GM12878 (cell line): ENCODE data around the gene GPSM3. TPM values are rescaled to one million over a fixed set of nuclear protein-coding genes. Genes with fewer than 3 reads are reported as not detected.

Source experiments
- ATAC-seq: fragments of 200-7000 bp; cut with Tn5 transposase; 3 replicates; pipeline ENCODE4 v1.9.1; 2020; ENCODE audit warnings: mild to moderate bottlenecking, moderate library complexity
- BruUV-seq: library from RNA; stranded (reverse); fragments of 400-500 nt; replicated peaks from 2 replicates; lab custom pipeline; 2021; lab: Mats Ljungman, UMichigan
- CTCF ChIA-PET: fragments of 300-600 bp; sonication (Branson Sonifier 250); formaldehyde crosslinking; extraction: SDS; loops from one replicate; lab custom pipeline; 2021; ENCODE audit warnings: inconsistent platforms; lab: Yijun Ruan, JAX
- POLR2A ChIA-PET: fragments of 350-600 bp; formaldehyde crosslinking; extraction: SDS; loops from one replicate; lab custom pipeline; 2021; ENCODE audit warnings: inconsistent platforms; lab: Charles Lee
- RAD21 ChIA-PET: fragments of 300-600 bp; sonication (Branson Sonifier 250); formaldehyde crosslinking; loops from one replicate; lab custom pipeline; 2023; ENCODE audit warnings: antibody characterized with exemption; ENCODE audit not compliant: unreplicated experiment; lab: Charles Lee
- SMC1A ChIA-PET: fragments of 300-600 bp; sonication (Branson Sonifier 250); formaldehyde crosslinking; loops from one replicate; lab custom pipeline; 2023; ENCODE audit not compliant: unreplicated experiment, uncharacterized antibody; lab: Charles Lee
- DNase-seq: peaks from one replicate; pipeline ENCODE4 v3.0.0-alpha.2; 2011; ENCODE audit warnings: low read depth, low spot score
- FAIRE-seq: peaks from 3 replicates; lab custom pipeline; 2011; peaks lifted over from hg19 to GRCh38; lab: Jason Lieb, UNC
- H2AFZ ChIP-seq: 2 replicates; pipeline ENCODE4 v1.6.0; 2011; ENCODE audit warnings: low read depth, low read length, control low read depth; ENCODE audit not compliant: control insufficient read depth
- H3K27ac ChIP-seq: 2 replicates; pipeline ENCODE4 v1.5.1; 2011; ENCODE audit warnings: control low read depth; ENCODE audit not compliant: control insufficient read depth, insufficient read depth
- H3K27me3 ChIP-seq, 2 experiments: replicated peaks in 1 of 2; 2 replicates each; pipeline versions ENCODE4 v1.6.0 to v1.6.1; 2011; ENCODE audit warnings: low read length in 1 of 2; ENCODE audit not compliant: control insufficient read depth in 2 of 2, insufficient read depth in 2 of 2
- H3K36me3 ChIP-seq, 2 experiments: 2 replicates each; pipeline ENCODE4 v1.5.1; 2011; ENCODE audit warnings: low read length in 1 of 2; ENCODE audit not compliant: control insufficient read depth in 2 of 2, insufficient read depth in 2 of 2
- H3K4me1 ChIP-seq: 2 replicates; pipeline ENCODE4 v1.6.1; 2011; ENCODE audit warnings: mild to moderate bottlenecking, low read length, moderate library complexity, mixed read lengths; ENCODE audit not compliant: control insufficient read depth, insufficient read depth
- H3K4me2 ChIP-seq: 2 replicates; pipeline ENCODE4 v1.6.0; 2011; ENCODE audit warnings: control low read depth; ENCODE audit not compliant: control insufficient read depth, insufficient read depth
- H3K4me3 ChIP-seq: fragments of 200-600 bp; sonication (generic); 2 replicates; pipeline ENCODE4 v1.5.1; 2016
- H3K79me2 ChIP-seq: 2 replicates; pipeline ENCODE4 v1.6.0; 2011; ENCODE audit warnings: low read length; ENCODE audit not compliant: control insufficient read depth, insufficient read depth
- H3K9ac ChIP-seq: 2 replicates; pipeline ENCODE4 v1.8.0; 2011; ENCODE audit warnings: low read length, control low read depth, mixed read lengths; ENCODE audit not compliant: control insufficient read depth, insufficient read depth
- H3K9me3 ChIP-seq: replicated peaks from 3 replicates; pipeline ENCODE4 v1.5.1; 2011; ENCODE audit warnings: mild to moderate bottlenecking, low read length; ENCODE audit not compliant: control insufficient read depth, insufficient read depth
- H4K20me1 ChIP-seq: 2 replicates; pipeline ENCODE4 v1.6.0; 2011; ENCODE audit not compliant: control insufficient read depth, insufficient read depth
- BCLAF1 ChIP-seq: fragments of 450-650 bp; IDR thresholded peaks from 2 replicates; pipeline ENCODE4 v1.6.1; 2017; ENCODE audit warnings: antibody characterized with exemption, mild to moderate bottlenecking, moderate library complexity
- IKZF1 ChIP-seq: fragments of 450-650 bp; conservative IDR thresholded peaks from 2 replicates; pipeline ENCODE4 v1.6.1; 2017; ENCODE audit warnings: antibody characterized with exemption, mild to moderate bottlenecking
- RELA ChIP-seq: fragments of 450-650 bp; IDR thresholded peaks from 2 replicates; pipeline ENCODE4 v1.8.0; 2014; ENCODE audit warnings: borderline replicate concordance; ENCODE audit not compliant: partially characterized antibody
- SPI1 ChIP-seq: IDR thresholded peaks from 2 replicates; pipeline ENCODE4 v1.6.1; 2011; ENCODE audit warnings: low read depth, mild to moderate bottlenecking, low read length, moderate library complexity, borderline replicate concordance; ENCODE audit not compliant: insufficient read depth
- ZBTB11 ChIP-seq: fragments of 450-650 bp; formaldehyde crosslinking; IDR thresholded peaks from 2 replicates; pipeline ENCODE4 v1.5.0; 2022; ENCODE audit warnings: mild to moderate bottlenecking, missing genetic modification characterization
- WGBS: methylation state at CpG from one replicate; pipeline ENCODE4 v1.1.6; 2016; ENCODE audit warnings: low lambda C conversion rate; ENCODE audit not compliant: insufficient replicate concordance, insufficient coverage; ENCODE audit errors: missing lambda C conversion rate; 5-methylcytosine and 5-hydroxymethylcytosine counted together
- in situ Hi-C: fragments of 300-500 bp; cut with MboI; formaldehyde crosslinking; loops from 9 replicates; pipeline ENCODE4 v1.14.3; 2018; ENCODE audit warnings: mixed read lengths
- intact Hi-C: fragments of 100-400 bp; cut with micrococcal nuclease; formaldehyde crosslinking; loops from one replicate; pipeline ENCODE4 v1.14.2; 2022; ENCODE audit not compliant: unreplicated experiment
- polyA plus RNA-seq, 11 experiments: library from polyadenylated mRNA; depleted of rRNA in 4 of 11; unstranded in 6 of 11; stranded (reverse) in 5 of 11; fragments of >200 nt; fragmentation: Nextera tagmentation in 4 of 11; fragmentation: Illumina TruSeq in 1 of 11; extraction: Ambion mirVana in 4 of 11; extraction: Trizol in 1 of 11; gene quantifications; 1 replicate in 1 of 11; 2 replicates in 10 of 11; pipeline versions ENCODE4 v1.2.1 to v1.2.3, GENCODE V29; 2011 to 2016; ENCODE audit warnings: inconsistent platforms in 2 of 11, missing spikeins in 2 of 11, low read depth in 1 of 11
- total RNA-seq, 4 experiments: library from RNA; depleted of rRNA in 3 of 4; stranded (reverse); fragments of >200 nt in 3 of 4; fragmentation: Illumina TruSeq in 1 of 4; extraction: Trizol in 1 of 4; gene quantifications; 2 replicates each; pipeline versions ENCODE4 v1.2.1 to v1.2.3, GENCODE V29; 2013 to 2021

Gene GPSM3
- total and polyA plus RNA-seq, 10 of the 15 experiments (the other 5 are each of a cell fraction or from before 2014, with no cell fraction given) = 22.0 to 137 (median 113) TPM

- no peak for TF ChIP-seq BCLAF1
- TF ChIP-seq, all 136 proteins: peak for 0
Observed at GRCh38 chr6:32223258-32224235, 31.1 kb upstream of the GPSM3 start, which contains the start of gene NOTCH4 (continued).

GRCh38 chr6:32222333-32223230, 30.1 kb upstream of the GPSM3 start:
- no peak for TF ChIP-seq RELA
- 0 out of 2 replicates have a peak, but pooled peaks have one; percentile 24 for TF ChIP-seq IKZF1
- TF ChIP-seq ZBTB11 (CRISPR knock-in tag) = no peak
- peak; percentile 64 for TF ChIP-seq SPI1
- WGBS = 68% methylated on average over 8 of the region's 8 CpGs
- no TSS peak for BruUV-seq
- ATAC-seq = no peak
- ChIA-PET SMC1A (interaction anchor here (0.6 kb wide), 1 partner anchor 14 kb away, joined by 3 read pairs; no protein-coding TSS in a partner anchor), RAD21 (interaction anchor here (0.6 kb wide), 1 partner anchor 387 kb away, joined by 3 read pairs; no protein-coding TSS in a partner anchor), CTCF (interaction anchor here (1.3 kb wide), 1 partner anchor 477 kb away, joined by 3 read pairs; no protein-coding TSS in a partner anchor), POLR2A (interaction anchor here (1.3 kb wide), 1 partner anchor 27 kb away, joined by 3 read pairs; no protein-coding TSS in a partner anchor)
- Histone ChIP-seq H3K27ac (no peak overlapping the region), H3K4me2 (no peak overlapping the region), H3K9ac (no peak overlapping the region), H2AFZ (no peak overlapping the region), H3K9me3 (no peaks in the 10 kb centered on the region; the same call in 2 of the 3 replicates), H3K36me3 (no peaks in the 10 kb centered on the region), H3K4me1 (peaks cover 37% of the 10 kb centered on the region), H3K4me3 (no peak overlapping the region), H3K79me2 (no peaks in the 10 kb centered on the region), H3K27me3 (peaks cover 1 to 4% of the 10 kb centered on the region in 2 experiments; a peak in 2 of 4 replicates), H4K20me1 (no peaks in the 10 kb centered on the region)
- no peak for DNase-seq
- intact Hi-C loops = no loop called here
- in situ Hi-C loops = no loop called here
- FAIRE-seq = no peak
